ENCODE results near the gene ERICH6B.

- no peak for TF ChIP-seq CTCF (IDR thresholded peaks at IDR 0.05)
- TF ChIP-seq POLR2A (IDR thresholded peaks at IDR 0.05; ENCODE audit: low read depth) = no peak
- no peak for TF ChIP-seq EP300 (IDR thresholded peaks at IDR 0.05)
Observed at GRCh38 chr13:45512098-45512496, 103.4 kb downstream of the ERICH6B start.

Measured in esophagus muscularis mucosa (tissue), 4 donors.